WTC11 (cell line): ENCODE data around the gene RNASE4. TPM values are rescaled to one million over a fixed set of nuclear protein-coding genes. Genes with fewer than 3 reads are reported as not detected.
"Not testable (repeated sequence)": the region's sequence is repeated elsewhere in the genome, so short reads cannot be mapped to it uniquely, and the experiment has no call there.

Experiments
- ATAC-seq: fragments of 200-7000 bp; cut with Tn5 transposase; 2 replicates; pipeline ENCODE4 v1.10.0; 2021; ENCODE audit warnings: mild to moderate bottlenecking, moderate library complexity
- CTCF ChIA-PET: fragments of 300-600 bp; sonication (Branson Sonifier 250); formaldehyde crosslinking; loops from one replicate; lab custom pipeline; 2021; ENCODE audit warnings: antibody characterized with exemption; lab: Charles Lee
- POLR2A ChIA-PET: fragments of 350-600 bp; sonication (Branson Sonifier 250); formaldehyde crosslinking; loops from one replicate; lab custom pipeline; 2021; ENCODE audit warnings: antibody characterized with exemption; lab: Charles Lee
- DNase-seq: peaks from one replicate; pipeline ENCODE4 v3.0.0; 2021; ENCODE audit warnings: low spot score
- H3K27ac Mint-ChIP-seq: 2 replicates; pipeline ENCODE4 v1.8.0; 2021; ENCODE audit warnings: mixed read lengths
- H3K27me3 Mint-ChIP-seq: 2 replicates; pipeline ENCODE4 v1.8.0; 2021; ENCODE audit warnings: low read depth, mild to moderate bottlenecking, moderate library complexity, mixed read lengths
- H3K36me3 Mint-ChIP-seq: 2 replicates; pipeline ENCODE4 v1.8.0; 2021; ENCODE audit warnings: mixed read lengths
- H3K4me1 Mint-ChIP-seq: 2 replicates; pipeline ENCODE4 v1.8.0; 2022; ENCODE audit warnings: mixed read lengths
- H3K4me3 Mint-ChIP-seq: 2 replicates; pipeline ENCODE4 v1.8.0; 2021; ENCODE audit warnings: mild to moderate bottlenecking, moderate library complexity, mixed read lengths
- H3K9me3 Mint-ChIP-seq: 2 replicates; pipeline ENCODE4 v1.8.0; 2021; ENCODE audit warnings: mixed read lengths
- AFF4 ChIP-seq: sonication (generic); formaldehyde crosslinking; IDR thresholded peaks from 2 replicates; pipeline ENCODE4 v1.8.1; 2023; ENCODE audit warnings: mild to moderate bottlenecking, missing genetic modification reagents, borderline replicate concordance
- CBFB ChIP-seq: sonication (generic); formaldehyde crosslinking; IDR thresholded peaks from 2 replicates; pipeline ENCODE4 v1.8.1; 2022; ENCODE audit warnings: mild to moderate bottlenecking, low read depth, missing genetic modification reagents
- FOXP1 ChIP-seq: sonication (generic); formaldehyde crosslinking; IDR thresholded peaks from 2 replicates; pipeline ENCODE4 v1.8.0; 2022; ENCODE audit warnings: missing genetic modification reagents, mild to moderate bottlenecking, moderate library complexity, borderline replicate concordance
- FOXP4 ChIP-seq: sonication (generic); formaldehyde crosslinking; IDR thresholded peaks from 2 replicates; pipeline ENCODE4 v1.8.0; 2022; ENCODE audit warnings: mild to moderate bottlenecking, missing genetic modification reagents
- KAT7 ChIP-seq: sonication (generic); formaldehyde crosslinking; IDR thresholded peaks from 2 replicates; pipeline ENCODE4 v1.8.1; 2023; ENCODE audit warnings: missing genetic modification reagents, mild to moderate bottlenecking, borderline replicate concordance
- MXD4 ChIP-seq: fragments of 250-450 bp; sonication (Bioruptor Pico); IDR thresholded peaks from 2 replicates; pipeline ENCODE4 v1.8.0; 2021; ENCODE audit warnings: mild to moderate bottlenecking, moderate library complexity, borderline replicate concordance
- NFATC4 ChIP-seq: fragments of 250-450 bp; sonication (Bioruptor Pico); IDR thresholded peaks from 2 replicates; pipeline ENCODE4 v1.9.0; 2021; ENCODE audit warnings: mild to moderate bottlenecking
- NFE2L1 ChIP-seq: sonication (generic); formaldehyde crosslinking; IDR thresholded peaks from 2 replicates; pipeline ENCODE4 v1.8.1; 2023; ENCODE audit warnings: missing genetic modification reagents
- RELA ChIP-seq: sonication (generic); formaldehyde crosslinking; IDR thresholded peaks from 2 replicates; pipeline ENCODE4 v1.8.1; 2022; ENCODE audit warnings: missing genetic modification reagents, mild to moderate bottlenecking, borderline replicate concordance
- RORB ChIP-seq: fragments of 250-450 bp; sonication (Bioruptor Pico); IDR thresholded peaks from 2 replicates; pipeline ENCODE4 v1.9.0; 2021; ENCODE audit warnings: mild to moderate bottlenecking
- SMAD4 ChIP-seq: sonication (generic); formaldehyde crosslinking; IDR thresholded peaks from 2 replicates; pipeline ENCODE4 v1.8.0; 2022; ENCODE audit warnings: mild to moderate bottlenecking, missing genetic modification reagents
- TP53 ChIP-seq: sonication (generic); formaldehyde crosslinking; IDR thresholded peaks from 2 replicates; pipeline ENCODE4 v1.8.1; 2023; ENCODE audit warnings: mild to moderate bottlenecking, missing genetic modification reagents
- ZBTB21 ChIP-seq: sonication (generic); formaldehyde crosslinking; IDR thresholded peaks from 2 replicates; pipeline ENCODE4 v1.8.1; 2023; ENCODE audit warnings: mild to moderate bottlenecking, missing genetic modification reagents, borderline replicate concordance
- ZBTB43 ChIP-seq: sonication (generic); formaldehyde crosslinking; IDR thresholded peaks from 2 replicates; pipeline ENCODE4 v1.8.1; 2023; ENCODE audit warnings: mild to moderate bottlenecking, missing genetic modification reagents
- ZNF263 ChIP-seq: sonication (generic); formaldehyde crosslinking; IDR thresholded peaks from 2 replicates; pipeline ENCODE4 v1.8.1; 2022; ENCODE audit warnings: low read depth, mild to moderate bottlenecking, moderate library complexity, missing genetic modification reagents
- ZNF317 ChIP-seq: sonication (generic); formaldehyde crosslinking; IDR thresholded peaks from 2 replicates; pipeline ENCODE4 v1.8.1; 2023; ENCODE audit warnings: low read depth, mild to moderate bottlenecking, moderate library complexity, missing genetic modification reagents, borderline replicate concordance
- ZNF512 ChIP-seq: sonication (generic); formaldehyde crosslinking; IDR thresholded peaks from 2 replicates; pipeline ENCODE4 v1.8.1; 2022; ENCODE audit warnings: missing genetic modification reagents, borderline replicate concordance
- ZNF532 ChIP-seq: fragments of 250-450 bp; sonication (Bioruptor Pico); IDR thresholded peaks from 2 replicates; pipeline ENCODE4 v1.9.0; 2021; ENCODE audit warnings: mild to moderate bottlenecking, borderline replicate concordance
- total RNA-seq: library from RNA; stranded (reverse); gene quantifications from 3 replicates; pipeline ENCODE4 v1.2.3, GENCODE V29; 2021

The RNASE4 gene
- total RNA-seq, 1 experiment from 2014 or later: 2.8 TPM

- Mint-ChIP-seq H3K27me3 (no peaks in the 10 kb centered on the region; the same call in 1 of the 2 replicates), H3K9me3 (no peaks in the 10 kb centered on the region), H3K4me1 (peaks cover 16% of the 10 kb centered on the region), H3K36me3 (no peaks in the 10 kb centered on the region), H3K27ac (no peak overlapping the region), H3K4me3 (no peak overlapping the region)
- no peak for TF ChIP-seq ZNF263 (CRISPR knock-in tag)
- TF ChIP-seq CBFB: no peak
- TF ChIP-seq ZBTB43 (CRISPR knock-in tag): no peak
- no peak for TF ChIP-seq ZBTB21 (CRISPR knock-in tag)
- no peak for TF ChIP-seq FOXP1
- TF ChIP-seq ZNF532 (CRISPR knock-in tag): no peak
- TF ChIP-seq NFATC4 (CRISPR knock-in tag): no peak
- no peak for TF ChIP-seq FOXP4 (CRISPR knock-in tag)
- no peak for TF ChIP-seq RELA (CRISPR knock-in tag)
- no peak for TF ChIP-seq TP53 (CRISPR knock-in tag)
- TF ChIP-seq MXD4 (CRISPR knock-in tag): no peak
- no peak for TF ChIP-seq SMAD4 (CRISPR knock-in tag)
- ATAC-seq (no peak), DNase-seq (no peak)
- POLR2A ChIA-PET: no interaction called here
- CTCF ChIA-PET: interaction anchor here (1.2 to 1.4 kb wide), 2 partner anchors 11 to 77 kb away, joined by 4 to 5 read pairs; partner anchors contain the start of gene EDDM3A
Measured at GRCh38 chr14:20734430-20734806, 50.1 kb downstream of the RNASE4 start.

GRCh38 chr14:20738292-20738691 lies 53.9 kb downstream of the RNASE4 start:
- not testable (repeated sequence) for ATAC-seq

GRCh38 chr14:20742132-20742531 lies 57.8 kb downstream of the RNASE4 start:
- no peak for DNase-seq
- Mint-ChIP-seq H3K4me1 (peaks cover 2% of the 10 kb centered on the region; the same call in 1 of the 2 replicates), H3K27me3 (peaks cover 2% of the 10 kb centered on the region; the same call in 1 of the 2 replicates), H3K27ac (no peak overlapping the region), H3K4me3 (no peak overlapping the region), H3K36me3 (no peaks in the 10 kb centered on the region), H3K9me3 (no peaks in the 10 kb centered on the region)
- ChIA-PET CTCF (interaction anchor here (1.2 kb wide), 1 partner anchor 10 kb away, joined by 3 read pairs; no protein-coding TSS in a partner anchor), POLR2A (no interaction called here)
- TF ChIP-seq NFE2L1 (CRISPR knock-in tag) (no peak), ZNF317 (no peak), AFF4 (CRISPR knock-in tag) (no peak), RORB (CRISPR knock-in tag) (no peak), ZNF512 (no peak), KAT7 (CRISPR knock-in tag) (no peak)
- no peak for ATAC-seq

More at GRCh38 chr14:20738292-20738691, 53.9 kb downstream of the RNASE4 start:
- CTCF ChIA-PET: interaction anchor here (1.0 kb wide), 1 partner anchor 65 kb away, joined by 4 read pairs; no protein-coding TSS in a partner anchor
- H3K36me3 Mint-ChIP-seq, H3K4me1 Mint-ChIP-seq, H3K4me3 Mint-ChIP-seq, H3K9me3 Mint-ChIP-seq, H3K27ac Mint-ChIP-seq, H3K27me3 Mint-ChIP-seq, POLR2A ChIA-PET, DNase-seq: not testable (repeated sequence)
